ENCODE data around the gene OPN1MW2.
"Not testable (repeated sequence)": the region's sequence is repeated elsewhere in the genome, so short reads cannot be mapped to it uniquely, and the experiment has no call there.

The OPN1MW2 gene

DNA sequence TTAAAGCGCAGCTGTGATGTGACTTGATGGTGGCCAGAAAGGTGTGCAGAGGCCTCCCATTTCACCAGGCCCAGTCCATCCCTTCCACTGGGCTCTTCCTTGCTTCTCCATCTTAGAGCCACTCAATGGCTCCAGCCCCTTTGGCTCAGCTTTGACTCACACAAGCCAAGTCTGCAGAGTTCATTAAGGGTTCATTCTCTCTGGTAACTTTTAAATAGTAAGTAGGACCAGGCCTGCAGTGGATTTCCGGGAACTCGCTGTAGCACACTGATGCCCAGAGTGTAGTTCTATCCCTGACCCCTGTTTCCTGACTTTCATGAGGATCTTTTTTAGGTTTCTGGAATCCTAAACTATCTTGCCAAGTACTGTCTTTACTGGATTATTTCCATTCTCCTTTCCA, 49.7 kb downstream of the OPN1MW2 start:
- DNase-seq (ENCODE audit: low spot score) = not testable (repeated sequence)

All from HuH-7.5 (cell line).